H9 (cell line): ENCODE data around the gene ITPR3. TPM values are rescaled to one million over a fixed set of nuclear protein-coding genes. Genes with fewer than 3 reads are reported as not detected.
A peak's percentile ranks its signal among the peaks of the same experiment; 100 is the strongest.

Experiments
- DNase-seq: peaks from one replicate; pipeline ENCODE4 v3.0.0-alpha.2; 2017
- H2AFZ ChIP-seq: one replicate; pipeline ENCODE4 v1.6.1; 2013; ENCODE audit warnings: mild to moderate bottlenecking, low read length, control low read depth, moderate library complexity
- H2AK5ac ChIP-seq: 2 replicates; pipeline ENCODE4 v1.6.1; 2013; ENCODE audit warnings: low read length, control low read depth, mixed read lengths; ENCODE audit not compliant: insufficient read length
- H2BK120ac ChIP-seq: one replicate; pipeline ENCODE4 v1.6.1; 2013; ENCODE audit warnings: low read depth, mild to moderate bottlenecking, low read length, control low read depth, inconsistent platforms; ENCODE audit not compliant: poor library complexity, severe bottlenecking
- H2BK12ac ChIP-seq: 2 replicates; pipeline ENCODE4 v1.6.1; 2013; ENCODE audit warnings: low read length, control low read depth, mixed read lengths, low read depth; ENCODE audit not compliant: insufficient read length
- H2BK15ac ChIP-seq: 2 replicates; pipeline ENCODE4 v1.6.1; 2013; ENCODE audit warnings: low read depth, low read length, control low read depth
- H2BK20ac ChIP-seq: one replicate; pipeline ENCODE4 v1.6.1; 2013; ENCODE audit warnings: low read depth, mild to moderate bottlenecking, low read length, control low read depth, inconsistent platforms; ENCODE audit not compliant: poor library complexity, severe bottlenecking
- H2BK5ac ChIP-seq: 2 replicates; pipeline ENCODE4 v1.6.1; 2013; ENCODE audit warnings: low read length, control low read depth, mixed read lengths; ENCODE audit not compliant: insufficient read length
- H3K14ac ChIP-seq: 2 replicates; pipeline ENCODE4 v1.6.1; 2013; ENCODE audit warnings: low read length, control low read depth; ENCODE audit not compliant: insufficient read depth
- H3K18ac ChIP-seq: 2 replicates; pipeline ENCODE4 v1.6.1; 2013; ENCODE audit warnings: low read depth, mild to moderate bottlenecking, mixed read lengths, low read length, control low read depth; ENCODE audit not compliant: insufficient read length
- H3K23ac ChIP-seq: 2 replicates; pipeline ENCODE4 v1.6.1; 2013; ENCODE audit warnings: low read length, control low read depth, mixed read lengths, low read depth; ENCODE audit not compliant: insufficient read length
- H3K23me2 ChIP-seq: 2 replicates; pipeline ENCODE4 v1.6.1; 2013; ENCODE audit warnings: low read depth, mild to moderate bottlenecking, mixed read lengths, low read length, control low read depth; ENCODE audit not compliant: insufficient read length, poor library complexity, severe bottlenecking
- H3K27ac ChIP-seq: 2 replicates; pipeline ENCODE4 v1.5.1; 2013; ENCODE audit warnings: low read length, control low read depth, mixed read lengths, low read depth; ENCODE audit not compliant: insufficient read length
- H3K27me3 ChIP-seq: 2 replicates; pipeline ENCODE4 v1.6.1; 2013; ENCODE audit warnings: low read length, control low read depth, inconsistent platforms; ENCODE audit not compliant: insufficient read depth
- H3K4ac ChIP-seq: 2 replicates; pipeline ENCODE4 v1.6.1; 2013; ENCODE audit warnings: low read depth, mild to moderate bottlenecking, control low read depth, inconsistent platforms, low read length, moderate library complexity
- H3K4me1 ChIP-seq: 2 replicates; pipeline ENCODE4 v1.6.1; 2013; ENCODE audit warnings: low read length, control low read depth, inconsistent platforms; ENCODE audit not compliant: insufficient read depth
- H3K4me2 ChIP-seq: 2 replicates; pipeline ENCODE4 v1.6.1; 2013; ENCODE audit warnings: low read length, control low read depth, mixed read lengths; ENCODE audit not compliant: insufficient read length, insufficient read depth
- H3K56ac ChIP-seq: 2 replicates; pipeline ENCODE4 v1.6.1; 2013; ENCODE audit warnings: low read depth, mild to moderate bottlenecking, mixed read lengths, low read length, control low read depth; ENCODE audit not compliant: insufficient read length
- H3K79me1 ChIP-seq: 2 replicates; pipeline ENCODE4 v1.6.1; 2013; ENCODE audit warnings: low read depth, mild to moderate bottlenecking, moderate library complexity, low read length, control low read depth, inconsistent platforms; ENCODE audit not compliant: insufficient read depth, poor library complexity, severe bottlenecking
- H3K79me2 ChIP-seq: 2 replicates; pipeline ENCODE4 v1.6.1; 2013; ENCODE audit warnings: low read length, control low read depth, inconsistent platforms; ENCODE audit not compliant: insufficient read depth
- H3K9ac ChIP-seq: 2 replicates; pipeline ENCODE4 v1.6.1; 2013; ENCODE audit warnings: low read length, control low read depth, mixed read lengths; ENCODE audit not compliant: insufficient read length; ENCODE audit errors: extremely low read depth
- H3K9me3 ChIP-seq: one replicate; pipeline ENCODE4 v1.6.1; 2013; ENCODE audit warnings: low read depth, low read length, inconsistent platforms; ENCODE audit not compliant: control insufficient read depth
- H3T11ph ChIP-seq: one replicate; pipeline ENCODE4 v1.6.1; 2013; ENCODE audit warnings: mild to moderate bottlenecking, low read length, control low read depth, inconsistent platforms
- H4K20me1 ChIP-seq: one replicate; pipeline ENCODE4 v1.6.1; 2013; ENCODE audit not compliant: control insufficient read depth, insufficient read length, insufficient read depth
- H4K5ac ChIP-seq: 2 replicates; pipeline ENCODE4 v1.6.1; 2013; ENCODE audit warnings: low read depth, mild to moderate bottlenecking, mixed read lengths, low read length, control low read depth; ENCODE audit not compliant: insufficient read length
- H4K8ac ChIP-seq: replicated peaks from 2 replicates; pipeline ENCODE4 v1.6.1; 2013; ENCODE audit warnings: low read length, control low read depth, mixed read lengths, low read depth; ENCODE audit not compliant: insufficient read length
- H4K91ac ChIP-seq: 2 replicates; pipeline ENCODE4 v1.6.1; 2013; ENCODE audit warnings: low read depth, mild to moderate bottlenecking, moderate library complexity, mixed read lengths, low read length, control low read depth; ENCODE audit not compliant: insufficient read length
- H3K27ac Mint-ChIP-seq, 3 experiments: 2 replicates in 2 of 3; 3 replicates in 1 of 3; pipeline ENCODE4 v1.8.0; 2020 to 2021; ENCODE audit warnings: mixed read lengths in 3 of 3, mild to moderate bottlenecking in 1 of 3, moderate library complexity in 1 of 3
- H3K27me3 Mint-ChIP-seq: 2 replicates; pipeline ENCODE4 v1.8.0; 2021; ENCODE audit warnings: low read depth, mild to moderate bottlenecking, moderate library complexity, mixed read lengths
- H3K36me3 Mint-ChIP-seq, 3 experiments: 2 replicates in 2 of 3; 3 replicates in 1 of 3; pipeline ENCODE4 v1.8.0; 2020 to 2021; ENCODE audit warnings: low read depth in 3 of 3, mixed read lengths in 3 of 3; ENCODE audit not compliant: insufficient read depth in 1 of 3
- H3K4me1 Mint-ChIP-seq, 2 experiments: 2 replicates each; pipeline ENCODE4 v1.8.0; 2020; ENCODE audit warnings: mixed read lengths in 2 of 2
- H3K4me3 Mint-ChIP-seq, 2 experiments: 2 replicates in 1 of 2; 3 replicates in 1 of 2; pipeline ENCODE4 v1.8.0; 2020 to 2021; ENCODE audit warnings: mild to moderate bottlenecking in 2 of 2, mixed read lengths in 2 of 2, moderate library complexity in 1 of 2
- H3K9me3 Mint-ChIP-seq, 2 experiments: 2 replicates in 1 of 2; 3 replicates in 1 of 2; pipeline ENCODE4 v1.8.0; 2020; ENCODE audit warnings: mild to moderate bottlenecking in 2 of 2, mixed read lengths in 2 of 2, moderate library complexity in 1 of 2
- CTCF ChIP-seq: fragments of 200-600 bp; sonication (generic); conservative IDR thresholded peaks from 3 replicates; pipeline ENCODE4 v1.8.0; 2021; ENCODE audit warnings: antibody characterized with exemption, mild to moderate bottlenecking
- WGBS: extraction: QIAGEN DNeasy Blood & Tissue Kit; methylation state at CpG from one replicate; pipeline ENCODE4 v1.1.7; 2013; ENCODE audit warnings: missing lambda C conversion rate, low lambda C conversion rate, mixed read lengths; ENCODE audit not compliant: insufficient read length; ENCODE audit errors: extremely low coverage; 5-methylcytosine and 5-hydroxymethylcytosine counted together
- total RNA-seq: library from RNA; stranded (reverse); gene quantifications from 2 replicates; pipeline ENCODE4 v1.2.1, GENCODE V29; 2021

The ITPR3 gene
- total RNA-seq, 1 experiment from 2014 or later = 40.3 TPM

DNA sequence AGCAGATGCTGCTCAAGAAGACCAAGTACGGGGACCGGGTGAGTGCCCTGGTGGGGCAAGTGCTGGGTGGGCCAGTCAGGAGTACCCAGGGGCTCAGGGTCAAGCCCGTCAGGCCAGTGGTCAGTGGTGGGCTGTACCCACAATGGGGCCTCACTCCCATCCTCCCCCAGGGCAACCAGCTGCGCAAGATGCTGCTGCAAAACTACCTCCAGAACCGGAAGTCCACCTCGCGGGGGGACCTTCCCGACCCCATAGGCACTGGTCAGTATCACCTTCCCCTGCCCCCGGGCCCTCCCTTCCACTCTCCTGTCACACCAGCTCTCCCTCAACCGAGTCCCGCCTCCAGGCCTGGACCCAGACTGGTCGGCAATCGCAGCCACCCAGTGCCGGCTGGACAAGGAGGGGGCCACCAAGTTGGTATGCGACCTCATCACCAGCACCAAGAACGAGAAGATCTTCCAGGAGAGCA lies 63.3 kb downstream of the ITPR3 start:
- H2AFZ ChIP-seq = no peak overlapping the region
- TF ChIP-seq CTCF = no peak
- no peak overlapping the region for H2BK12ac ChIP-seq

More for the DNA sequence above, 63.3 kb downstream of the ITPR3 start:
- no peaks in the 10 kb centered on the region for H3K23me2 ChIP-seq
- no peaks in the 10 kb centered on the region for H3K9me3 Mint-ChIP-seq
- H3K14ac ChIP-seq = no peak overlapping the region
- no peak overlapping the region for H2BK5ac ChIP-seq
- H2BK20ac ChIP-seq = no peak overlapping the region
- no peak overlapping the region; a peak in 1 of 5 replicates for H3K4me3 Mint-ChIP-seq
- H3K4me1 ChIP-seq = no peaks in the 10 kb centered on the region
- no peaks in the 10 kb centered on the region for H3K79me2 ChIP-seq
- H4K5ac ChIP-seq = no peak overlapping the region
- no peak overlapping the region for H4K91ac ChIP-seq
- no peak overlapping the region for H3K56ac ChIP-seq
- DNase-seq = no peak
- H3K4me2 ChIP-seq = no peak overlapping the region
- H3K79me1 ChIP-seq = no peaks in the 10 kb centered on the region
- H3K27ac ChIP-seq = no peak overlapping the region
- H3K27me3 ChIP-seq = no peaks in the 10 kb centered on the region
- H3K4ac ChIP-seq = no peak overlapping the region
- no peak overlapping the region for H2BK120ac ChIP-seq
- H3K27me3 Mint-ChIP-seq = no peaks in the 10 kb centered on the region
- H3K23ac ChIP-seq = no peak overlapping the region
- no peak overlapping the region for H3K9ac ChIP-seq
- H3K9me3 ChIP-seq = no peaks in the 10 kb centered on the region
- WGBS = no CpG with 5 or more reads among the region's 16 CpGs
- no peak overlapping the region for H3K18ac ChIP-seq
- no peaks in the 10 kb centered on the region for H3K4me1 Mint-ChIP-seq
- H3K36me3 Mint-ChIP-seq = peaks cover 32 to 86% (median 84%) of the 10 kb centered on the region in 3 experiments; a peak in 6 of 7 replicates
- H3T11ph ChIP-seq = no peak overlapping the region
- no peak overlapping the region for H2AK5ac ChIP-seq
- H3K27ac Mint-ChIP-seq = peak overlapping the region in 1 of 3 experiments; percentile 28; a peak in 1 of 7 replicates
- no peaks in the 10 kb centered on the region for H4K20me1 ChIP-seq
- H2BK15ac ChIP-seq = no peak overlapping the region
- H4K8ac ChIP-seq = no peak overlapping the region
